Fibroblast of skin of scalp (primary cell): ENCODE data around the gene DTNB.

Experiments used
- DNase-seq: peaks from one replicate; pipeline ENCODE4 v3.0.0-alpha.2; 2013

The DTNB gene

GRCh38 chr2:25337276-25337675 is 336.1 kb downstream of the DTNB start:
- no peak for DNase-seq

DNA sequence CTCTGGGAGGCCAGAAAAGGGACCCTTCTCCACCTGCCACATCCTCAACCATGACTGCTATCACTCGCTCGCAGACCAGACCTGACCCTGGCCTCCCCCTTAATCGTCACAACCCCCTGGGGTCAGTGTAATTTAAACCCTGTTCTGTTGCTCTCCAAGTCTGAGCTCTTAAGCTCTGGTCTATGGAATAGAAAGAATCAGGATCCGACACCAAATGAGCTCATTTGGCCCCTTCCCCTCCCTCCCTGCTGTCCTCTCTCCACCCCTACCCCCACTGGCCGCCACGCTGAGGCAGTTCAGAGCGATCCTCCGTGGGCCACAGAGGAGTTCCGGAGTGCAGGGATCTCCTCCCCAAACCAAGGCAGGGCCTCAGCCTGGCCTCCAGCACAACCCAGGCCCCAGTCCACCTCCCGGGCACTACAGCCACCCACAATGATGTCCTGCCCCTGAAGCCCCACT is 337.0 kb downstream of the DTNB start:
- DNase-seq = no peak

DNA sequence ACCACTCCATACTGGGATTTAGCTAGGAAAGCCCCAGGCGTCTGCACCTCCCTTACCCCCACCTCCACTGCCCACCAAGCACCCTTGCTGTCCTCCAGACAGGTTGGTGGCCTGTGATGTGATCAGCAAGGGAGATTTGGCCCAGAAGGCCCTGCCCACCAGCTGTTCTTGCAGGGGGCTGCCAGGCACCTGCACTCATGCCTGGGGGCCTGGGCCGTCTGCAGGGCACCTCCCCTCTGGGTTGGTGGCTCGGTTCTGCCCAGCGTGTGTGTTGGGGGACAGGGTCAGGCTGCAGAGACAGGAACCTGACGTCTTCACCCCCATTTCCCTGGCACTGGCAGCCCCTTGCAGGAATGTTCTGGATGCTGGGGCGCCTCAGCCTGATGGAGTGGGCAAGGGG is 337.4 kb downstream of the DTNB start:
- no peak for DNase-seq

- no peak for DNase-seq
These were observed 338.2 kb downstream of the DTNB start for GRCh38 chr2:25335204-25335603.

GRCh38 chr2:25334482-25334881 is 338.9 kb downstream of the DTNB start:
- no peak for DNase-seq

- DNase-seq = no peak
These were observed 339.4 kb downstream of the DTNB start for GRCh38 chr2:25333981-25334380.

DNA sequence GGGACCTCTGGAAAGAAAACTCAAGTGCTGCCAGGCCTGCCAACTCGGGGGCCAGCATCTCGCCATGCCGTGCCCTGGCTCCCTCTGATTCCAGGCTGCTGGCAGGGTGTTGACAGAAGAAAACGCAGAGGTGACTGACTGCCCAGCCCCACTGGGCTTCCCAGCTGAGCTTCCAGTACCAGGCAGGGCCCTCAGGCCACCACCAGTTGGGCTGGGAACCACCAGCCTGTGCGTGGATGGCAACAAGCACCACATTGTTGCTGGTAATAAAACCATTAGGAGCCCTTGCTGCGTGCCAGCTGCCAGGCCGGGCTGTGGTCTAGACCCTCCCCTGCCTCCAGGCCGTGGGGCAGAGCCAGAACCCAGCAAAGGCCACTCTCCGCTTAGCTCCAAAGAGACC is 340.8 kb downstream of the DTNB start:
- DNase-seq = no peak

DNA sequence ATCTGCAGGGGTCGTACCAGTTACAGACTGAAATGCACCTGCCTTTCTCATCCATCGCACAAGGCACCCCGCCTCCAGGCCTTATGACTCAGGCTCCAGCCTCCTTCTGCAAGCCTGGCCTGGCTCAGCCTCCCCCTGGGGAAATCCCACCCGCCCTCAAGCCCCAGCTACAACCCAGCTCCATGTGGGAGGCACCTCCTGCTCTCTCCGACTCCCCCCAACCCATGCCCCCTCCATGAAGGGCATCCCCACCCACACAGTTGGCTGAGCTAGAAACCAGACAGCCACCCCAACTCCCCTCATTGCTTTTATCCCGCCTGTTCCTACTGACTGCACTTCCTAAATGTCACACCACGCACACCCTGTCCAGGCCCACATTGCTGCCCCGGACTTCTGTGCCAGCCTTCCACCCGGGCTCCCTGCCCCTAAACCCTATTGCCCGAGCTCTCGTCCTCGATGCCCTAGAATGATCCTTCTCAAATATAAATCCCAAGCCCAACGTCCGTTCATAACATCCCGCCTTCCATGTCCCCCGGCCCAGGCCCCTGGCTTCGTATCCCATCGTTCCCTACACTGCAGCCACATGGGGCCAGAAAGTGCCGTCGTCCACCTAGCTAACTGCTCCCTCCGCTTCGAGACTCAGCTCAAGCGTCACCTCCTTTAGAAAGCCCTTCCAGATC is 341.6 kb downstream of the DTNB start:
- no peak for DNase-seq

DNA sequence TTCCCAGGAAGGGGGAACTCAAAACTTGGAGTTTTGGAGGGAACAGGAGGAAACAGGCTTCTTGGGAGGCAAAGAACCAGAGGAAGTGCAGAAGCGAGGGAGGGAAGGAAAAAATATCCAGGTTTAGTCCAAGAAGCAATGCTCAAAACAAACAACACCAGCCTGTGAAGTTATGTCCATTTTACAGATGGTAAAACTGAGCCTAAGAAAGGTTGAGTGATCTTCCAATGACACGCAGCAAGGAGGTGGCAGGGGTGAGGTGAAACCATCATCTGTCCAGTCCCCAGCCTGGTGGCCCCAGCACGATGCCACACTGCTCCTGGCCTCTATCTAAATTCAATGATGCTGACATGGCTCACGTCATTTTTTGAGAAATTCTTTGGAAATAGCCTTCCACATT is 342.4 kb downstream of the DTNB start:
- no peak for DNase-seq

GRCh38 chr2:25330273-25330672 is 343.1 kb downstream of the DTNB start:
- no peak for DNase-seq

DNA sequence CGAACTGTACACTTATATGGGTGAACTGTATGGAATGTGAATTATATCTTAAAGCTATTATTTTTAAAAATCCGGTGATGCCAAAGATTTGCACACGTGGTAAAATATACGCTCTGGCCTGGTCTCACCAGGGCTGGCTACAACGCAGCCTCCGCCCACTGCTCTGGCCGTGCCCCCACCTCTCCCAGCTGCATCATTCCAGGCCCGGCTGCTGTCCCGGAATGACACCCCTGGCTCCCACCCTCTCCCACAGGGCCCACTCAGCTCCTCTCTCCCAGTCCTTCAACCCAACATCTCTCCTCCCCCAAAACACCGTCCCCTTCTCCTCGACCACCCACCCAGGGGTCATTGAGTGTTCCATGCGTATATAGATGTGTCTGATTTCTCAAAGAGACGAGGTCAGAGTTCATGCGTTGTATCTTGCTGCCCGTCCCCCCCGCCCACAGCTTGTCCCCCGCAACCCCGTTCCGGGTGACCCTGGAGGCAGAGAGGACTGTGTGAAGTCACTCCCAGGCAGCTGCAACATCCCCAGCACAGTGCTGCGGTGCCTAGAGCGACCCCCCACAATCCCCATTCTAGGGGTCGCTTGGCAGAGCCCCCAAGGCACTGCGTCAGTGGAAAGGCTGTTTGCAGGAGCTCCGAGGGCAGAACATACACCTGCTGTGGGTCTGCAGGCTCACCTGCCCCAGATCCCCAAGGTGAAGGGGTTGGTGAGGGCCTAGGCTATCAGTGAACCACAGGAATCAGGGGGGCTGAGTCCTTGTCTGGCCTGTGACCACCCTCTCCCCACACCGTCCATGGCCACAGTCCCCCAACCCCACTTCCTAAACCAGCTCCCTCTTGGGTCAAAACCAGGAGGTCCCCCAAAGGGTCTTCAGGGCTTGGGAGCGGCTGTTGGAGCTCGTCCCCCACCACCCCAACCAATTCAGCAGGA is 345.0 kb downstream of the DTNB start:
- DNase-seq = no peak
